Measurements from ENCODE around the gene PDXDC1. TPM values are rescaled to one million over a fixed set of nuclear protein-coding genes. Genes with fewer than 3 reads are reported as not detected.
"Not testable (repeated sequence)": the region's sequence is repeated elsewhere in the genome, so short reads cannot be mapped to it uniquely, and the experiment has no call there.

The PDXDC1 gene
- total and polyA plus RNA-seq, 9 donors: 34.8 to 58.8 (median 42.6) TPM

DNA sequence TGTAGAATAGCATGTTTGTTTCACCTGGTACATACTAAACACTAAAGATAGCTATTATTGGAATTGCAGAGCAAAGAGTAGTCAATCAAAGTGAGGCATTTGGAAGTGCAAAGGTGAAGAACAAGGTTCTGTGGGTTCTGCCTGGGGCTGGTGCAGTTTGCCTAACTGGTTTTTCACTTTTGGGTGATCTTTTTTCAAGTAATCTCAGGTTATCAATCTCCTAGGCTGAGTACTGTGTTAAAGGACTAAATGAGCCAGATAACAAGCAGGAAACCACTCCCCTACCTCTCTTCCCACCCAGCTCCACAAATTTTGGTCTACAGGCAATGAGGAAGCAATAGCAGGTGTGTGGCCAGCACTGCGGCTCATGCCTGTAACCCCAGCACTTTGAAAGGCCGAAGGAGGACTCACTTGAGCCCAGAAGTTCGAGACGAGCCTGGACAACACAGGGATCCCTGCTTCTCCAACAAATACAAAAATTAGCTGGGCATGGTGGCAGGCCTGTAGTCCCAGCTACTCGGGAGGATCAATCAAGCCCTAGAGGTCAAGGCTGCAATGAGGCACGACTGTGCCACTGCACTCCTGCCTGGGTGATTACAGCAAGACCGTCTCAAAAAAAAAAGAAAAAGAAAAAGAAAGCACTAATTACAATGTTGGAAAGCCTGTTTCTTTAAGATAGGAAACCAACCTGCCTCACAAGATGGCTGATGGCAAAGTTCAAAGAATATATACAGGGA, 83.0 kb downstream of the PDXDC1 start:
- Histone ChIP-seq H3K36me3 (ENCODE audit: control insufficient read depth, insufficient read depth, low read length) (peaks cover 31% of the 10 kb centered on the region), H3K4me3 (ENCODE audit: low read length) (no peak overlapping the region), H3K4me1 (ENCODE audit: control insufficient read depth, insufficient read depth, low read length) (peaks cover 19% of the 10 kb centered on the region), H3K9me3 (replicated peaks; ENCODE audit: control insufficient read depth, low read depth, low read length) (no peaks in the 10 kb centered on the region), H3K27ac (ENCODE audit: low read length) (no peak overlapping the region), H3K27me3 (ENCODE audit: control insufficient read depth, insufficient read depth, low read length) (no peaks in the 10 kb centered on the region)
- DNase-seq: no peak
- WGBS (ENCODE audit: insufficient coverage): 72% methylated on average over 5 of the region's 7 CpGs

DNA sequence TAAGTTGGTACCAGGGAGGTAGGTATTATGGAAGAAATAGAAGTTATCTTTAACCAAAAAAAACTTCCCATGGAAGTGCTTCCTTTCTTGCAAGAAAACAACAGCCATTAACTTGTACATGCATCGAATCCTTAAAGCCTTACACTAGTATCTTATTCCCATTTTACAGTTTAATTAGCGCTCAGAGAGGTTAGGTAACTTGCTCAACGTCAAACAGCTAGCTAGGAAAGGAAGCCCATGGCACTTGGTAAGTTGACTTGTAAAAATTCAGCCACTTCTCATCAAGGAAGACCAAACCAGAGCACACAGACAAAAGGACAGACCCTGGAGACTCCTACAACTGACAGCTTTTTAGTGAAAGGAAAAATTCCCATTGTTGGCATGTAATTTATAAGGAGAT, 84.5 kb downstream of the PDXDC1 start:
- Histone ChIP-seq H3K4me1 (ENCODE audit: control insufficient read depth, insufficient read depth, low read length) (peaks cover 16% of the 10 kb centered on the region), H3K9me3 (replicated peaks; ENCODE audit: control insufficient read depth, low read depth, low read length) (no peaks in the 10 kb centered on the region), H3K4me3 (ENCODE audit: low read length) (no peak overlapping the region), H3K27me3 (ENCODE audit: control insufficient read depth, insufficient read depth, low read length) (no peaks in the 10 kb centered on the region), H3K27ac (ENCODE audit: low read length) (no peak overlapping the region), H3K36me3 (ENCODE audit: control insufficient read depth, insufficient read depth, low read length) (peaks cover 34% of the 10 kb centered on the region)
- no CpG with 5 or more reads among the region's 3 CpGs for WGBS (ENCODE audit: insufficient coverage)
- DNase-seq: no peak

DNA sequence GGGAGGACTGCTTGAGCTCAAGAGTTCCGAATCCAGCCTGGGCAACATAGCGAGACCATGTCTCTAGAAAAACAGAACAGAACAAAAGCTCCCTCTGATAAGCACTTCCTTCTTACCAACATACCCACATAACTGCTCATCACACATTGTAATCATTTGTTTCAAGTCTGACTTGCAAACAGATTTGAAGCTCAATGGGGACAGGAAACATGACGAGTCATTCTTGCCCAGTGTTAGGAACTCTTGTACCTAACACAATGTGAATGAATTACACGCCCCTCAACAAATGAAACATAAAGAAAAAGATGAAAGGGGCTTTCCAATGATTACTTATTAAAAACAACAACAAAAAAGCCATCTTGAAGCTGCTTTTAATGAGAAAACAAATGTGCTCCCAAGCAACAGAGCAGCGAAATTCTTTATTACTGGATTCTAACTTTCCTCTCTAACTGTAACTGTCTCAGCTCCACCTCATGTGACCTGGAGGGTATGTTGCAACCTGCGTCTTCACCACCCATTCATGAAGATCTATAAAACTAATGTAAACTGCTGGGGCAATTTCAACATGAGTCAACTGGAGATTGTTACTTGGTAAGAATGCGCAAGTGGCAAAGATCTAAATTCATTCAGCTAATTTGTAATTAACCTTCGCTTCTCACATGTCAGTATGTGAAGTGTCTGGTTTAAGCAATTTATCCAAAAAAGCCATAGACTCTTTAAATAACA, 87.4 kb downstream of the PDXDC1 start:
- H3K4me1 ChIP-seq (ENCODE audit: control insufficient read depth, insufficient read depth, low read length); H3K4me3 ChIP-seq (ENCODE audit: low read length); DNase-seq; H3K9me3 ChIP-seq (replicated peaks; ENCODE audit: control insufficient read depth, low read depth, low read length); H3K27me3 ChIP-seq (ENCODE audit: control insufficient read depth, insufficient read depth, low read length); H3K27ac ChIP-seq (ENCODE audit: low read length): not testable (repeated sequence)
- no CpG with 5 or more reads among the region's 8 CpGs for WGBS (ENCODE audit: insufficient coverage)
- peaks cover 43% of the 10 kb centered on the region for H3K36me3 ChIP-seq (ENCODE audit: control insufficient read depth, insufficient read depth, low read length)

DNA sequence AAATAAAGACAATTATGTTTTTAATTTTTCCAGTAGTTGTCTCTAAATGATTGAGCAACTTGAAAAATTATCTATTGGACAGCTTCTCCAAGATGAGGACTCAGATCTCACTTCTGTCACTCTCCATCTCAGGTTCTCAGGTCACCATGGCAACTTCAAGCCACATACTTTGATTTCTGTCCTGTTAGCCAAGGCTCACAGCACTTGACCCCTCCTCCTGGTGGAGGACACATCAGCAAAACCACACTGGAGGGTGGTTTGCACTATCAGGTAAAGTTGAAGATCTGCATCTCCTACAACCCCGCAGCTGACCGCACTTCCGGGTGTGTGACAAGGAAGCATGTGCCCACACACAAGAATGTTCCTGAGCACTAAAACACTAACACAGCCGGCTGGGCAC, 91.1 kb downstream of the PDXDC1 start:
- not testable (repeated sequence) for H3K27ac ChIP-seq (ENCODE audit: low read length); H3K4me3 ChIP-seq (ENCODE audit: low read length); H3K4me1 ChIP-seq (ENCODE audit: control insufficient read depth, insufficient read depth, low read length); H3K9me3 ChIP-seq (replicated peaks; ENCODE audit: control insufficient read depth, low read depth, low read length); H3K27me3 ChIP-seq (ENCODE audit: control insufficient read depth, insufficient read depth, low read length); DNase-seq
- peaks cover 29% of the 10 kb centered on the region for H3K36me3 ChIP-seq (ENCODE audit: control insufficient read depth, insufficient read depth, low read length)
- WGBS (ENCODE audit: insufficient coverage): no CpG with 5 or more reads among the region's 4 CpGs

DNA sequence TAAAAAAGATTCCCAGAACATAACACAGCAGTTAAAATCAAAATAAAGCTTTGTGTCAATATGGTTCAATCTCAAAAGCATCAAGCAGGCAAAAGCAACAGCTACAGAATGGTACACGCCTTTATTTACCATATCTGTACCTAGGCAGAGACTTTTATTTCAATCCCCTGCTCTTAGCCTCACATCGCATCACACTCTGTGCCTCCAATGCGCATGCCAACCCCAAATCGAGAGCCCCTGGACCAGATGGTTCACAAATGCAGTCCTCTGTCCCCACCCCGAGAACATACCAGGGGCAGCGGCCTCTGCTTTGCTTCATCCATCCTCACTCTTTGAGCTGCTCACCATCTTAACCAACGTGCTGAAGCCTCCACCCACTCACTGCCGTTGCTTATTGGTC, 91.9 kb downstream of the PDXDC1 start:
- H3K9me3 ChIP-seq (replicated peaks; ENCODE audit: control insufficient read depth, low read depth, low read length); DNase-seq; H3K27ac ChIP-seq (ENCODE audit: low read length); H3K4me1 ChIP-seq (ENCODE audit: control insufficient read depth, insufficient read depth, low read length); H3K4me3 ChIP-seq (ENCODE audit: low read length); H3K27me3 ChIP-seq (ENCODE audit: control insufficient read depth, insufficient read depth, low read length): not testable (repeated sequence)
- peaks cover 23% of the 10 kb centered on the region for H3K36me3 ChIP-seq (ENCODE audit: control insufficient read depth, insufficient read depth, low read length)
- 80% methylated on average over 1 of the region's 8 CpGs for WGBS (ENCODE audit: insufficient coverage)

DNA sequence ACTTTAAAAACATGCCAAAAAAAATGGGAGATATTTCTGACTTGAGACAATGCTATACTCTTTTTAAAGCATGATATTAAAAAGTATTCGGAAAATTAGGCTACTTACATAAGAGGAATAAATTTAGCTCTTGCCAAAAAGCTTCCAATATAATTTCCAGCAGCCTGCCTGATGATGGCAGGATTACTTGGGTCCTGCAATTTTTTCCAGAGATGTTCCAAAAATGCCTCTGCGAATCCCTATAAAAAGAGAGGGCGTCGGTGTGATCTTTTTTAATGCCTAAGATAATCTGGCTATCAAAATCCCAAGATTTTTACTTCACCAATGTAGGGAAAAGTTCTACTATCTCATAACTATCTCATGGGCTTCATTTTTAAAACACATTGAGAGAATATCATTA, 96.2 kb downstream of the PDXDC1 start:
- H3K9me3 ChIP-seq (replicated peaks; ENCODE audit: control insufficient read depth, low read depth, low read length); H3K4me1 ChIP-seq (ENCODE audit: control insufficient read depth, insufficient read depth, low read length); H3K4me3 ChIP-seq (ENCODE audit: low read length); DNase-seq; H3K27me3 ChIP-seq (ENCODE audit: control insufficient read depth, insufficient read depth, low read length); H3K27ac ChIP-seq (ENCODE audit: low read length): not testable (repeated sequence)
- WGBS (ENCODE audit: insufficient coverage): no CpG with 5 or more reads among the region's 4 CpGs
- peaks cover 32% of the 10 kb centered on the region for H3K36me3 ChIP-seq (ENCODE audit: control insufficient read depth, insufficient read depth, low read length)

DNA sequence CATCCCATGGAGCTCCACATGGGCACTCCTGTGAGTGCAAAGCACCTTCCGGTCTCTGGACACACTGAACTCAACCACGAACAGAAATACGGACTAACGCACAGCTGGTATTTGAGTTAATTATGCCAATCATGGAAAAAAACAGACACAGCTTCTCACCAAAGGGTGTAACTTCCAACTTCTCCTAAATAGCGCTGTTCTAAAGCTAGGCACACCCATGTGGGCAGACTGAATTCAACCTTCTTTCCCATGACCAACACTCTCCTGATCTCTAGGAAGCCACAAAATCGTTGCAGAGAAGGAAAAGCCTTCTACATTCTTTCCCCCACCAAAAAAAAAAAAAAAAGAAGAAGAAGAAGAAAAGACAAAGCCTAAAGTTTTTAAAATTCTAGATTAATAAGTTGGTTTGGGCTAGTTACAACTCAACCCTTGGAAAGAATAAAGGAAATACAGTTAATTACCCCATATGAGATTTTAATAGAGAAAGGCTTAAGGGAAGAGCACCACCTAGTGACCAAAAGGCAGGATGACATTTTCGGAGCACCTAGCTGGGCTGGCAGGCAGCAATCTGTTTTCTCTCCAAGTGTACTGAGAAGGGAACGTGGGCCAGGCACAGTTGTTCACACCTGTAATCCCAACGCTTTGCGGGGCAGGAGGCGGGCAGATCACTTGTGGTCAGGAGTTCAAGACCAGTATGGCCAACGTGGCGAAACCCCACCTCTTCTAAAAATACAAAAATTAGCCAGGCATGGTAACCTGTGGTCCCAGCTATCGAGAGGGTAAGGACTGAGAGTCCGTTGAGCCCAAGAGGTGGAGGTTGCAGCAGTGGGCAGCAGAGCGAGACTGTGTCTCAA, 97.3 kb downstream of the PDXDC1 start:
- DNase-seq; H3K27me3 ChIP-seq (ENCODE audit: control insufficient read depth, insufficient read depth, low read length); H3K9me3 ChIP-seq (replicated peaks; ENCODE audit: control insufficient read depth, low read depth, low read length); H3K4me3 ChIP-seq (ENCODE audit: low read length); H3K4me1 ChIP-seq (ENCODE audit: control insufficient read depth, insufficient read depth, low read length); H3K27ac ChIP-seq (ENCODE audit: low read length): not testable (repeated sequence)
- WGBS (ENCODE audit: insufficient coverage): 56% methylated on average over 2 of the region's 16 CpGs
- H3K36me3 ChIP-seq (ENCODE audit: control insufficient read depth, insufficient read depth, low read length): peaks cover 31% of the 10 kb centered on the region

DNA sequence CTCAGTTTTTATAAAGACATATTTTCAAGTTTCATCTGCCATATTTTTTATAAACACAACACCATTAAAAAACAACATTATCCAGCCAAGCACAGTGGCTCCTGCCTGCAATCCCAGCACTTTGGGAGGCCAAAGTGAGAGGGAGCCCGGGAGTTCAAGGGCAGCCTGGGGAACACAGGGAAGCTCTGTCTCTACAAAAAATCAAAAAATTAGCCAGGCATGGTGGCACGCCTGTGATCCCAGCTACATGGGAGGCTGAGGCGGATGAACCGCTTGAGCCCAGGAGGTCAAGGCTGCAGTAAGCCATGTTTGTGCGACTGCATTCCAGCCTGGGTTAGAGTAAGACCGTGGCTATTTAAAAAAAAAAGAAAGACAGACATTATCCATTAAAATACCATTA, 98.3 kb downstream of the PDXDC1 start:
- peaks cover 31% of the 10 kb centered on the region for H3K36me3 ChIP-seq (ENCODE audit: control insufficient read depth, insufficient read depth, low read length)
- 82% methylated on average over 4 of the region's 6 CpGs for WGBS (ENCODE audit: insufficient coverage)
- no peak overlapping the region for H3K4me3 ChIP-seq (ENCODE audit: low read length)
- no peaks in the 10 kb centered on the region for H3K27me3 ChIP-seq (ENCODE audit: control insufficient read depth, insufficient read depth, low read length)
- no peaks in the 10 kb centered on the region for H3K4me1 ChIP-seq (ENCODE audit: control insufficient read depth, insufficient read depth, low read length)
- no peaks in the 10 kb centered on the region for H3K9me3 ChIP-seq (replicated peaks; ENCODE audit: control insufficient read depth, low read depth, low read length)
- no peak overlapping the region for H3K27ac ChIP-seq (ENCODE audit: low read length)
- DNase-seq: no peak

DNA sequence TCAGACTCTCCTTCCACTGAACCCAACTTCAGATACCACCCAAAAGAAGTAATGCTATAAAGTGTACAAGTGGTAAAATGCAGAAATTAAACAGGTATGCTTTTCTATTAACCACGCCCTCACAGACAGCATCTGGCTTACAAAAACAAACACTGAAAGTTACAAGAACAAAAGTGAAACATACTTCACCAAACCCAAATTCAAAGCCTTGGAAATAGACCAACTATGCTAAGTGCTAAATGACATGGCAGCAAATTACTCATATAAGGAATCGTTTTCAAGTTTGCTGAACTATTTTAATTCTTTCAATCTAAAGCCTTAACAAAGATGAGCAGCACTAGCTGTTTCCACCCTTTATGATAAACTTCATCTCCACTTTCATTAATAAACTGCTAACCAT, 101.3 kb downstream of the PDXDC1 start:
- peaks cover 33% of the 10 kb centered on the region for H3K36me3 ChIP-seq (ENCODE audit: control insufficient read depth, insufficient read depth, low read length)
- DNase-seq; H3K4me1 ChIP-seq (ENCODE audit: control insufficient read depth, insufficient read depth, low read length); H3K9me3 ChIP-seq (replicated peaks; ENCODE audit: control insufficient read depth, low read depth, low read length); H3K27ac ChIP-seq (ENCODE audit: low read length); H3K4me3 ChIP-seq (ENCODE audit: low read length); H3K27me3 ChIP-seq (ENCODE audit: control insufficient read depth, insufficient read depth, low read length): not testable (repeated sequence)
- WGBS (ENCODE audit: insufficient coverage): no CpG with 5 or more reads among the region's 2 CpGs

DNA sequence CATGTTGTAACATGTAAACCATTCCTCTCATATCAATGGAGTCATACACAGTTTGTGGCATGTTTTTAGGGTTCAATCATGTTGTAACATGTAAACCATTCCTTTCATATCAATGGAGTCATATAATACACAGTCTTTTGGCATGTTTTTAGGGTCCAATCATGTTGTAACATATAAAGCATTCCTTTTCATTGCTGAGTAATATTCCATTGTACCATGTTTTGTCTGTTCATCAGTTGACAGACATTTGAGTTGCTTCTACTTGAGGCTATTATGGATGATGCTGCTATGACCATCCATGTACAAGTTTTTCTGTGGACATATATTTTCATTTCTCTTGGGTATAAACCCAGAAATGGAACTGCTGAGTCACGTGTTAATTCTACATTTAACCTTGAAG, 106.1 kb downstream of the PDXDC1 start:
- not testable (repeated sequence) for H3K4me1 ChIP-seq (ENCODE audit: control insufficient read depth, insufficient read depth, low read length); H3K27me3 ChIP-seq (ENCODE audit: control insufficient read depth, insufficient read depth, low read length); H3K27ac ChIP-seq (ENCODE audit: low read length); H3K4me3 ChIP-seq (ENCODE audit: low read length); DNase-seq; H3K9me3 ChIP-seq (replicated peaks; ENCODE audit: control insufficient read depth, low read depth, low read length)
- 100% methylated on average over 1 of the region's 1 CpG for whole genome bisulfite sequencing (ENCODE audit: insufficient coverage)
- peaks cover 16% of the 10 kb centered on the region for H3K36me3 ChIP-seq (ENCODE audit: control insufficient read depth, insufficient read depth, low read length)

Data from muscle of leg (tissue), 11 donors.